ENCODE data around the gene THSD8. TPM values are rescaled to one million over a fixed set of nuclear protein-coding genes. Genes with fewer than 3 reads are reported as not detected.

THSD8 gene
- total RNA-seq, 1 donor from 2014 or later = 4.5 TPM

GRCh38 chr19:12774588-12775555 is 27.0 kb upstream of the THSD8 start, which contains the start of gene HOOK2:
TSS of gene HOOK2 (minus strand) at chr19:12775552. CDS start at chr19:12775449, 103 bp downstream.
- peaks cover 32% of the 10 kb centered on the region for H3K4me1 Mint-ChIP-seq (ENCODE audit: low read depth)
- no peak for TF ChIP-seq CTCF (IDR thresholded peaks at IDR 0.05)
- peaks cover 3% of the 10 kb centered on the region for H3K36me3 Mint-ChIP-seq (ENCODE audit: low read depth)
- DNase-seq (ENCODE audit: low spot score) = no peak
- H3K27ac Mint-ChIP-seq (ENCODE audit: unreplicated experiment) = peak within 1 kb of the TSS; percentile 77
- H3K9me3 Mint-ChIP-seq (ENCODE audit: low read depth) = no peaks in the 10 kb centered on the region
- H3K4me3 Mint-ChIP-seq (ENCODE audit: unreplicated experiment) = peak within 1 kb of the TSS; percentile 62
- H3K27me3 Mint-ChIP-seq (ENCODE audit: low read depth) = no peaks in the 10 kb centered on the region

- Mint-ChIP-seq H3K36me3 (ENCODE audit: low read depth) (no peaks in the 10 kb centered on the region), H3K27ac (ENCODE audit: unreplicated experiment) (peak overlapping the region; percentile 98), H3K4me3 (ENCODE audit: unreplicated experiment) (peak overlapping the region; percentile 87), H3K27me3 (ENCODE audit: low read depth) (no peaks in the 10 kb centered on the region), H3K4me1 (ENCODE audit: low read depth) (peaks cover 44% of the 10 kb centered on the region), H3K9me3 (ENCODE audit: low read depth) (no peaks in the 10 kb centered on the region)
- peak; percentile 97 for TF ChIP-seq CTCF (IDR thresholded peaks at IDR 0.05)
- DNase-seq (ENCODE audit: low spot score) = no peak
These were observed 24.5 kb upstream of the THSD8 start for GRCh38 chr19:12777217-12778016.

GRCh38 chr19:12778017-12778904 is 23.6 kb upstream of the THSD8 start:
- Mint-ChIP-seq H3K4me1 (ENCODE audit: low read depth) (peaks cover 43% of the 10 kb centered on the region), H3K27me3 (ENCODE audit: low read depth) (no peaks in the 10 kb centered on the region), H3K4me3 (ENCODE audit: unreplicated experiment) (peak overlapping the region; percentile 87), H3K9me3 (ENCODE audit: low read depth) (no peaks in the 10 kb centered on the region), H3K27ac (ENCODE audit: unreplicated experiment) (peak overlapping the region; percentile 98), H3K36me3 (ENCODE audit: low read depth) (no peaks in the 10 kb centered on the region)
- DNase-seq (ENCODE audit: low spot score) = no peak
- TF ChIP-seq CTCF (IDR thresholded peaks at IDR 0.05) = no peak

GRCh38 chr19:12778905-12779161 is 23.0 kb upstream of the THSD8 start:
- H3K9me3 Mint-ChIP-seq (ENCODE audit: low read depth) = no peaks in the 10 kb centered on the region
- no peak for TF ChIP-seq CTCF (IDR thresholded peaks at IDR 0.05)

More at GRCh38 chr19:12778905-12779161, 23.0 kb upstream of the THSD8 start:
- H3K4me3 Mint-ChIP-seq (ENCODE audit: unreplicated experiment) = peak overlapping the region; percentile 87
- H3K27ac Mint-ChIP-seq (ENCODE audit: unreplicated experiment) = peak overlapping the region; percentile 98
- H3K36me3 Mint-ChIP-seq (ENCODE audit: low read depth) = no peaks in the 10 kb centered on the region
- H3K27me3 Mint-ChIP-seq (ENCODE audit: low read depth) = no peaks in the 10 kb centered on the region
- H3K4me1 Mint-ChIP-seq (ENCODE audit: low read depth) = peaks cover 38% of the 10 kb centered on the region
- no peak for DNase-seq (ENCODE audit: low spot score)

Measured in chondrocyte (in vitro differentiated cells).